K562 (cell line): Measurements from ENCODE around the gene BCAR1. TPM values are rescaled to one million over a fixed set of nuclear protein-coding genes. Genes with fewer than 3 reads are reported as not detected.
A peak's percentile ranks its signal among the peaks of the same experiment; 100 is the strongest.
"Not testable (repeated sequence)": the region's sequence is repeated elsewhere in the genome, so short reads cannot be mapped to it uniquely, and the experiment has no call there.

Experiments
- ATAC-seq: fragments of 200-7000 bp; cut with Tn5 transposase; 3 replicates; pipeline ENCODE4 v1.9.1; 2020; ENCODE audit warnings: moderate library complexity
- BruUV-seq: library from RNA; stranded (reverse); fragments of 400-500 nt; replicated peaks from 2 replicates; lab custom pipeline; 2021; lab: Mats Ljungman, UMichigan
- CTCF ChIA-PET: fragments of 300-600 bp; formaldehyde crosslinking; extraction: SDS; loops from one replicate; lab custom pipeline; 2021; ENCODE audit warnings: low intra/inter-chr PET ratio; lab: Yijun Ruan, JAX
- POLR2A ChIA-PET: fragments of 300-600, 350-650 bp; sonication (Branson Sonifier 250); formaldehyde crosslinking; extraction: SDS; loops from one replicate; lab custom pipeline; 2021; ENCODE audit warnings: antibody characterized with exemption, inconsistent platforms; lab: Yijun Ruan, JAX
- DNase-seq, 4 experiments: peaks; one replicate each; pipeline versions ENCODE4 v3.0.0 to v3.0.0-alpha.2; 2011 to 2018; ENCODE audit warnings: low spot score in 3 of 4, mixed read lengths in 3 of 4; ENCODE audit errors: extremely low read depth in 1 of 4
- FAIRE-seq: peaks from 2 replicates; lab custom pipeline; 2011; peaks lifted over from hg19 to GRCh38; lab: Jason Lieb, UNC
- H2AFZ ChIP-seq: 2 replicates; pipeline ENCODE4 v1.6.0; 2011; ENCODE audit warnings: low read depth, low read length, control low read depth, inconsistent platforms
- H3K27ac ChIP-seq: fragments of 200-600 bp; 3 replicates; pipeline ENCODE4 v1.8.0; 2011; ENCODE audit warnings: low read depth, mild to moderate bottlenecking, control low read depth, inconsistent platforms, low read length, moderate library complexity, mixed read lengths; ENCODE audit errors: extremely low read depth
- H3K27me3 ChIP-seq, 2 experiments: fragments of 300-600 bp in 1 of 2; 2 replicates in 1 of 2; 3 replicates in 1 of 2; pipeline versions ENCODE4 v1.6.0 to v1.8.0; 2011; ENCODE audit warnings: inconsistent platforms in 2 of 2, low read length in 2 of 2, mild to moderate bottlenecking in 1 of 2, mixed read lengths in 1 of 2, moderate library complexity in 1 of 2; ENCODE audit not compliant: control insufficient read depth in 2 of 2, insufficient read depth in 2 of 2
- H3K36me3 ChIP-seq: fragments of 300-600 bp; 3 replicates; pipeline ENCODE4 v1.8.0; 2011; ENCODE audit warnings: mild to moderate bottlenecking, low read length, inconsistent platforms; ENCODE audit not compliant: control insufficient read depth, insufficient read depth
- H3K4me1 ChIP-seq, 2 experiments: fragments of 200-600 bp in 1 of 2; replicated peaks in 1 of 2; 2 replicates in 1 of 2; 3 replicates in 1 of 2; pipeline versions ENCODE4 v1.5.1 to v1.8.0; 2011; ENCODE audit warnings: inconsistent platforms in 2 of 2, low read length in 2 of 2, mild to moderate bottlenecking in 1 of 2, mixed read lengths in 1 of 2, moderate library complexity in 1 of 2; ENCODE audit not compliant: control insufficient read depth in 2 of 2, insufficient read depth in 2 of 2
- H3K4me2 ChIP-seq: 2 replicates; pipeline ENCODE4 v1.6.1; 2011; ENCODE audit warnings: low read length, control low read depth, inconsistent platforms, mixed read lengths; ENCODE audit not compliant: insufficient read depth
- H3K4me3 ChIP-seq: fragments of 200-600 bp; sonication (generic), shearing (Covaris generic); 2 replicates; pipeline ENCODE4 v1.5.1; 2016; ENCODE audit warnings: control low read depth, inconsistent platforms
- H3K79me2 ChIP-seq: fragments of 200-600 bp; 3 replicates; pipeline ENCODE4 v1.8.0; 2011; ENCODE audit warnings: low read length, inconsistent platforms; ENCODE audit not compliant: control insufficient read depth, insufficient read depth
- H3K9ac ChIP-seq, 2 experiments: 2 replicates each; pipeline versions ENCODE4 v1.6.0 to v1.6.1; 2011; ENCODE audit warnings: low read depth in 2 of 2, low read length in 2 of 2, control low read depth in 1 of 2, inconsistent platforms in 1 of 2, mild to moderate bottlenecking in 1 of 2, mixed read lengths in 1 of 2; ENCODE audit not compliant: insufficient read depth in 1 of 2
- H3K9me1 ChIP-seq: one replicate; pipeline ENCODE4 v1.6.0; 2011; ENCODE audit warnings: inconsistent platforms, mild to moderate bottlenecking, low read length, moderate library complexity; ENCODE audit not compliant: control insufficient read depth, insufficient read depth
- H3K9me3 ChIP-seq: replicated peaks from 2 replicates; pipeline ENCODE4 v1.5.1; 2011; ENCODE audit warnings: low read depth, low read length, inconsistent platforms; ENCODE audit not compliant: control insufficient read depth, insufficient read depth
- H4K20me1 ChIP-seq: replicated peaks from 2 replicates; pipeline ENCODE4 v1.6.1; 2011; ENCODE audit warnings: low read length, inconsistent platforms, mixed read lengths; ENCODE audit not compliant: control insufficient read depth, insufficient read depth
- POLR2G ChIP-seq: fragments of 200-400 bp; formaldehyde crosslinking; IDR thresholded peaks from 2 replicates; pipeline ENCODE4 v1.6.1; 2017; ENCODE audit warnings: low read depth, mild to moderate bottlenecking, antibody characterized with exemption, low read length, moderate library complexity
- ZNF79 ChIP-seq: fragments of 250-450 bp; sonication (Bioruptor Pico); IDR thresholded peaks from 2 replicates; pipeline ENCODE4 v1.4.0; 2020; ENCODE audit warnings: low read depth, mild to moderate bottlenecking, moderate library complexity
- WGBS: fragments of 100-300 bp; shearing (Covaris generic); methylation state at CpG from one replicate; pipeline ENCODE4 v1.1.6; 2016; ENCODE audit warnings: low coverage, mixed read lengths; ENCODE audit not compliant: insufficient coverage; ENCODE audit errors: missing lambda C conversion rate; 5-methylcytosine and 5-hydroxymethylcytosine counted together
- in situ Hi-C: fragments of 300-500 bp; cut with MboI; formaldehyde crosslinking; loops from 4 replicates; pipeline ENCODE4 v1.15.0; 2018; ENCODE audit warnings: inconsistent platforms, mixed read lengths
- intact Hi-C: fragments of 100-400 bp; cut with micrococcal nuclease; formaldehyde crosslinking; loops from 2 replicates; pipeline ENCODE4 v1.14.2; 2022
- polyA plus RNA-seq, 8 experiments: library from polyadenylated mRNA; depleted of rRNA in 4 of 8; stranded (reverse) in 5 of 8; unstranded in 3 of 8; fragments of >200 nt; fragmentation: Nextera tagmentation in 2 of 8; fragmentation: Illumina TruSeq in 1 of 8; extraction: Ambion mirVana in 2 of 8; extraction: Trizol in 1 of 8; gene quantifications; 2 replicates each; pipeline versions ENCODE4 v1.2.1 to v1.2.3, GENCODE V29; 2011 to 2014; ENCODE audit warnings: inconsistent platforms in 1 of 8, missing spikeins in 1 of 8
- total RNA-seq, 7 experiments: library from RNA; depleted of rRNA in 6 of 7; stranded (reverse); fragments of >200 nt in 6 of 7; fragmentation: Illumina TruSeq in 2 of 7; extraction: Trizol in 2 of 7; gene quantifications; 2 replicates each; pipeline versions ENCODE4 v1.2.1 to v1.2.3, GENCODE V29; 2011 to 2021; ENCODE audit warnings: low replicate concordance in 1 of 7

BCAR1 gene
- total and polyA plus RNA-seq, 9 of the 15 experiments (the other 6 are each of a cell fraction or from before 2014, with no cell fraction given), result 0.10 to 26.3 (median 3.6) TPM

DNA sequence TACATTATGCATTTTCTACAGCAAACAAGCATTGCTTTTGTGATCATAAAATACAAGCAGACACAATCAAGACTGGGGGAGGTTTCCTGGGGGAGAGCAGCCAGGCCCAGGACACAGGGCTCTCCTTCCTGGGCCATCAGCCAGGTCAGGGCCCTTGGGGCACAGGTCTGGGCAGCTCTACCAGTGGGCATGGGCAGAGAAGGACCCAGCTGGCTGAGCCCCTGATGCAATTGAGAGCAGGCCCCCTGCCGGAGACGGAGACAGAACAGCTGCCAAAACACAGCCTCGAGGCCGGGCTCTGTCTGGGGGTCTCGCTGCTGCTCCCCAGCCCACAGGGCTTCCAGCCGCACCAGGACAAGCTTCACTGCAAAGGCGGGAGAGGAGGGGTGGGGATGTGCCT lies 10.8 kb downstream of the BCAR1 start:
- intact Hi-C loops, FAIRE-seq, H3K27ac ChIP-seq, in situ Hi-C loops, H2AFZ ChIP-seq, H3K4me3 ChIP-seq, BruUV-seq, H3K9me1 ChIP-seq, ATAC-seq, H3K9ac ChIP-seq, H3K27me3 ChIP-seq, H4K20me1 ChIP-seq, H3K4me2 ChIP-seq, H3K9me3 ChIP-seq, H3K79me2 ChIP-seq, POLR2A ChIA-PET, DNase-seq: not testable (repeated sequence)
- peaks cover 29% of the 10 kb centered on the region; the same call in 2 of the 3 replicates for H3K36me3 ChIP-seq
- CTCF ChIA-PET, result interaction anchor here (0.6 kb wide), 1 partner anchor 926 kb away, joined by 3 read pairs; no protein-coding TSS in a partner anchor
- peaks cover 11 to 70% of the 10 kb centered on the region in 2 experiments; a peak in 4 of 5 replicates for H3K4me1 ChIP-seq
- WGBS, result 88% methylated on average over 7 of the region's 7 CpGs

DNA sequence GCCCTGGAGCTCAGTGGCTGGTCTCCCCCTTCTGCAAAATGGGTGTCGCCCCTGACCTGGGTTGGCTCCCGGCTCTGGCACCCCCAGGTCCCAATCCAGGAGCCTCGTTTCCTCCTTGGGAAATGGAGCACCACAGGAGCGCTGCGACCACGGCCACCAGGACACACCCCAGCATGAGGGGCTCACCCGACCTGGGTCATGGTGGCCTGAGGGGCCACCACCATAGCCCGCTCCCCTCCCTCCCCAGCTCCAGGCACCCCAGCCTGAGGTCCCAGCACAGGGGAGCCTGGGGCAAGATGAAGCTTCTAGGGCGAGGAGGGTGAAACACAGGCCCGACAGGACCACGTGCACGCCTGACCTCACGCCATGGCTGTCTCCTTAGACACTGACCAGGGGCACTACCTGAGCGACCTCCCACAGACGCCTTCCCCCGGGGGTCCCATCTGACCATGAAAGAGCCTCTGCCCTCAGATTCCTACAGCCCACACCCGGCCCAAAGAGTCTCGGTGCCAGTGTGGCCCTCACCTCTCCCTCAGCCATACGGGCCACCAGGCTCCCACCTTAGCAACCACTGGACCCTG lies 11.8 kb downstream of the BCAR1 start:
- Histone ChIP-seq H3K4me3 (no peak overlapping the region), H2AFZ (no peak overlapping the region), H3K79me2 (no peaks in the 10 kb centered on the region), H3K27me3 (no peaks in the 10 kb centered on the region), H3K9me3 (no peaks in the 10 kb centered on the region), H3K27ac (no peak overlapping the region), H4K20me1 (peaks cover 9% of the 10 kb centered on the region; the same call in 1 of the 2 replicates), H3K9ac (peak overlapping the region in 1 of 2 experiments; percentile 78; a peak in 1 of 4 replicates), H3K36me3 (peaks cover 38% of the 10 kb centered on the region; the same call in 2 of the 3 replicates), H3K4me1 (peaks cover 2 to 70% of the 10 kb centered on the region in 2 experiments; a peak in 4 of 5 replicates), H3K4me2 (no peak overlapping the region)
- DNase-seq, result no peak
- ChIA-PET POLR2A (interaction anchor here (0.6 kb wide), 2 partner anchors 12 to 508 kb away, joined by 3 read pairs; no protein-coding TSS in a partner anchor), CTCF (no interaction called here)
- no peak for FAIRE-seq
- no TSS peak for BruUV-seq
- 81% methylated on average over 16 of the region's 19 CpGs for WGBS
- in situ Hi-C loops, result no loop called here
- intact Hi-C loops, result no loop called here
- ATAC-seq, result no peak
- no peak for TF ChIP-seq ZNF79 (CRISPR knock-in tag)
- peak; percentile 31 for TF ChIP-seq POLR2G
- TF ChIP-seq, all 486 proteins: peak for 1
- H3K9me1 ChIP-seq, result no peaks in the 10 kb centered on the region
